Endothelial cell of umbilical vein (primary cell): ENCODE results near the gene CYP4X1. TPM values are rescaled to one million over a fixed set of nuclear protein-coding genes. Genes with fewer than 3 reads are reported as not detected.

ENCODE experiments used
- BruUV-seq: library from RNA; stranded (reverse); fragments of 400-500 nt; replicated peaks from 2 replicates; lab custom pipeline; 2021; lab: Mats Ljungman, UMichigan
- CTCF ChIA-PET: fragments of 300-600, 350-600 bp; sonication (Branson Sonifier 250); formaldehyde crosslinking; loops from one replicate; lab custom pipeline; 2021; ENCODE audit warnings: antibody characterized with exemption, inconsistent platforms; lab: Charles Lee
- POLR2A ChIA-PET: fragments of 300-600, 350-600 bp; sonication (Branson Sonifier 250); formaldehyde crosslinking; loops from one replicate; lab custom pipeline; 2021; ENCODE audit warnings: antibody characterized with exemption, inconsistent platforms; lab: Charles Lee
- DNase-seq: peaks from one replicate; pipeline ENCODE4 v3.0.0-alpha.2; 2011; ENCODE audit warnings: low read depth, low spot score
- FAIRE-seq: peaks from 2 replicates; lab custom pipeline; 2011; peaks lifted over from hg19 to GRCh38; lab: Jason Lieb, UNC
- H2AFZ ChIP-seq: 2 replicates; pipeline ENCODE4 v1.6.0; 2012; ENCODE audit warnings: low read depth, low read length, control low read depth, inconsistent platforms
- H3K27ac ChIP-seq: 2 replicates; pipeline ENCODE4 v1.5.1; 2011; ENCODE audit warnings: low read depth, mild to moderate bottlenecking, control low read depth, low read length, moderate library complexity; ENCODE audit not compliant: insufficient read depth
- H3K27me3 ChIP-seq, 2 experiments: 2 replicates each; pipeline versions ENCODE4 v1.6.0 to v1.6.1; 2011; ENCODE audit warnings: low read length in 2 of 2, mixed read lengths in 1 of 2; ENCODE audit not compliant: control insufficient read depth in 2 of 2, insufficient read depth in 2 of 2
- H3K36me3 ChIP-seq, 2 experiments: 2 replicates in 1 of 2; 3 replicates in 1 of 2; pipeline ENCODE4 v1.5.1; 2011; ENCODE audit warnings: low read length in 2 of 2, mild to moderate bottlenecking in 1 of 2, moderate library complexity in 1 of 2; ENCODE audit not compliant: control insufficient read depth in 2 of 2, insufficient read depth in 2 of 2; ENCODE audit errors: extremely low read depth in 1 of 2
- H3K4me1 ChIP-seq: 3 replicates; pipeline ENCODE4 v1.5.1; 2011; ENCODE audit warnings: mild to moderate bottlenecking, low read length; ENCODE audit not compliant: control insufficient read depth, insufficient read depth; ENCODE audit errors: extremely low read depth
- H3K4me2 ChIP-seq: 2 replicates; pipeline ENCODE4 v1.6.1; 2011; ENCODE audit warnings: low read length, control low read depth, mixed read lengths; ENCODE audit not compliant: insufficient read depth
- H3K4me3 ChIP-seq, 3 experiments: fragments of 200-600 bp in 1 of 3; sonication (generic), shearing (Covaris generic) in 1 of 3; replicated peaks in 1 of 3; 2 replicates each; pipeline ENCODE4 v1.5.1; 2011 to 2016; ENCODE audit warnings: control low read depth in 3 of 3, low read length in 3 of 3, mild to moderate bottlenecking in 2 of 3, inconsistent platforms in 1 of 3, low read depth in 1 of 3, moderate library complexity in 1 of 3; ENCODE audit not compliant: insufficient read depth in 1 of 3
- H3K79me2 ChIP-seq: 2 replicates; pipeline ENCODE4 v1.6.0; 2012; ENCODE audit warnings: low read length, inconsistent platforms; ENCODE audit not compliant: control insufficient read depth, insufficient read depth
- H3K9ac ChIP-seq: replicated peaks from 2 replicates; pipeline ENCODE3; 2011; ENCODE audit warnings: low read length, control low read depth; ENCODE audit not compliant: insufficient read depth; ENCODE audit errors: extremely low read depth
- H3K9me1 ChIP-seq: replicated peaks from 3 replicates; pipeline ENCODE4 v1.6.0; 2011; ENCODE audit warnings: mild to moderate bottlenecking, low read length; ENCODE audit not compliant: control insufficient read depth, insufficient read depth; ENCODE audit errors: extremely low read depth
- H3K9me3 ChIP-seq: replicated peaks from 2 replicates; pipeline ENCODE4 v1.5.1; 2012; ENCODE audit warnings: low read length, inconsistent platforms; ENCODE audit not compliant: control insufficient read depth, insufficient read depth
- H4K20me1 ChIP-seq: replicated peaks from 2 replicates; pipeline ENCODE3; 2011; ENCODE audit warnings: mild to moderate bottlenecking, low read length; ENCODE audit not compliant: control insufficient read depth, insufficient read depth; ENCODE audit errors: extremely low read depth
- EZH2 ChIP-seq: IDR thresholded peaks from 2 replicates; pipeline ENCODE4 v1.6.1; 2012; ENCODE audit warnings: borderline replicate concordance, low read depth, mild to moderate bottlenecking, moderate library complexity, low read length, inconsistent platforms; ENCODE audit not compliant: severe bottlenecking
- FOS ChIP-seq: IDR thresholded peaks from 2 replicates; pipeline ENCODE4 v1.6.1; 2011; ENCODE audit warnings: mild to moderate bottlenecking, low read length, moderate library complexity, borderline replicate concordance; ENCODE audit not compliant: insufficient read depth
- GATA2 ChIP-seq: IDR thresholded peaks from 2 replicates; pipeline ENCODE4 v1.7.0; 2011; ENCODE audit warnings: low read depth, mild to moderate bottlenecking, moderate library complexity, mixed read lengths, low read length; ENCODE audit not compliant: insufficient read length, insufficient read depth
- JUN ChIP-seq: IDR thresholded peaks from 2 replicates; pipeline ENCODE4 v1.6.1; 2011; ENCODE audit warnings: borderline replicate concordance, low read depth; ENCODE audit not compliant: insufficient read length, insufficient read depth
- MYC ChIP-seq: IDR thresholded peaks from one replicate; pipeline ENCODE4 v1.6.1; 2011; ENCODE audit warnings: mild to moderate bottlenecking, low read depth, low read length
- POLR2A ChIP-seq: IDR thresholded peaks from 2 replicates; pipeline ENCODE4 v1.6.1; 2012; ENCODE audit warnings: low read depth, mild to moderate bottlenecking, control low read depth, low read length
- POLR2AphosphoS5 ChIP-seq: IDR thresholded peaks from 2 replicates; pipeline ENCODE4 v1.6.1; 2012; ENCODE audit warnings: low read depth, mild to moderate bottlenecking, control low read depth, low read length, moderate library complexity; ENCODE audit not compliant: insufficient read depth
- dilution Hi-C: fragments of 300-500 bp; cut with MboI; formaldehyde crosslinking; loops from one replicate; pipeline ENCODE4 v1.15.0; 2019; ENCODE audit warnings: low sequenced_read_pairs; ENCODE audit not compliant: extremely low pct_ligation_motif_present
- intact Hi-C: fragments of 100-400 bp; cut with micrococcal nuclease; formaldehyde crosslinking; loops from one replicate; pipeline ENCODE4 v1.10.0; 2022
- polyA plus RNA-seq, 4 experiments: library from polyadenylated mRNA; depleted of rRNA in 3 of 4; stranded (reverse) in 3 of 4; unstranded in 1 of 4; fragments of >200 nt; gene quantifications; 2 replicates each; pipeline versions ENCODE4 v1.2.1 to v1.2.3, GENCODE V29; 2011 to 2012; ENCODE audit warnings: missing spikeins in 1 of 4
- total RNA-seq: library from RNA; stranded (reverse); gene quantifications from 2 replicates; pipeline ENCODE4 v1.2.3, GENCODE V29; 2021
- TF ChIP-seq, protein P1 (sequence below): IDR thresholded peaks from 2 replicates; pipeline ENCODE4 v1.6.1; 2011; ENCODE audit not compliant: insufficient read depth, insufficient read length
- TF ChIP-seq, protein P2 (sequence below), 2 donors: IDR thresholded peaks; 1 replicate in 1 of 2; 2 replicates in 1 of 2; pipeline ENCODE4 v1.5.1; 2011; ENCODE audit warnings: low read length in 2 of 2, mild to moderate bottlenecking in 2 of 2, moderate library complexity in 2 of 2, control low read depth in 1 of 2, inconsistent platforms in 1 of 2, low read depth in 1 of 2; ENCODE audit not compliant: insufficient read depth in 1 of 2; ENCODE audit errors: extremely low read depth in 1 of 2

CYP4X1 gene
- total and polyA plus RNA-seq, 2 donors (not counting 3 experiments of a cell fraction or from before 2014, with no cell fraction given) = 2.4 to 3.7 TPM

DNA sequence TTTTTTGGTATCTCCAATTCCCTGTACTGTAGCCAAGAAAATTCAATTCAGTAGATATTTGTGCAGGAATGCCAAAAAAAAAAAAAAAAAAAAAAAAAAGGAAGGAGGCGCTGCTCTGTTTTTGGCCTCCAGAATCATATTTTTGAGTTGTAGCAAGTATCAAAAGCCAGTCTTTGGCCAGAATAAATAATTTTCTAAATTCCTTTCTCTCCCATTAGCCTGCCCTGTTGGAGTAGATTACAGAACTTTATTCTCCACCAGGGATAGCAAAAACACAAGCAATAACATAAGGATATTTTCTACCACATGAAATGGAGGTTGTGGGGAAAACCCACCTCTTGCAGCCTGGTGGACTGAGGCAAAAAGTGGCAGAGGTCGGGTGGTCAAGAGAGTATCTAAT, 2.4 kb upstream of the CYP4X1 start:
- H3K27ac ChIP-seq = no peak overlapping the region
- TF ChIP-seq GATA2 = no peak
- no peak for TF ChIP-seq EZH2
- TF ChIP-seq, protein P1, sequence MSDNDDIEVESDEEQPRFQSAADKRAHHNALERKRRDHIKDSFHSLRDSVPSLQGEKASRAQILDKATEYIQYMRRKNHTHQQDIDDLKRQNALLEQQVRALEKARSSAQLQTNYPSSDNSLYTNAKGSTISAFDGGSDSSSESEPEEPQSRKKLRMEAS = no peak
- TF ChIP-seq POLR2A = no peak
- no TSS peak for BruUV-seq
- FAIRE-seq (no peak), DNase-seq (no peak)
- no peaks in the 10 kb centered on the region for H3K9me1 ChIP-seq
- no peaks in the 10 kb centered on the region for H3K36me3 ChIP-seq
- POLR2A ChIA-PET = no interaction called here
- H3K9ac ChIP-seq = no peak overlapping the region
- H3K4me2 ChIP-seq = no peak overlapping the region
- intact Hi-C loops (no loop called here), dilution Hi-C loops (no loop called here)
- CTCF ChIA-PET = no interaction called here
- no peaks in the 10 kb centered on the region for H3K27me3 ChIP-seq
- H3K4me1 ChIP-seq = peaks cover 12% of the 10 kb centered on the region
- no peaks in the 10 kb centered on the region for H3K79me2 ChIP-seq
- H3K4me3 ChIP-seq = no peak overlapping the region
- no peak overlapping the region for H2AFZ ChIP-seq
- H3K9me3 ChIP-seq = no peaks in the 10 kb centered on the region
- no peaks in the 10 kb centered on the region for H4K20me1 ChIP-seq

DNA sequence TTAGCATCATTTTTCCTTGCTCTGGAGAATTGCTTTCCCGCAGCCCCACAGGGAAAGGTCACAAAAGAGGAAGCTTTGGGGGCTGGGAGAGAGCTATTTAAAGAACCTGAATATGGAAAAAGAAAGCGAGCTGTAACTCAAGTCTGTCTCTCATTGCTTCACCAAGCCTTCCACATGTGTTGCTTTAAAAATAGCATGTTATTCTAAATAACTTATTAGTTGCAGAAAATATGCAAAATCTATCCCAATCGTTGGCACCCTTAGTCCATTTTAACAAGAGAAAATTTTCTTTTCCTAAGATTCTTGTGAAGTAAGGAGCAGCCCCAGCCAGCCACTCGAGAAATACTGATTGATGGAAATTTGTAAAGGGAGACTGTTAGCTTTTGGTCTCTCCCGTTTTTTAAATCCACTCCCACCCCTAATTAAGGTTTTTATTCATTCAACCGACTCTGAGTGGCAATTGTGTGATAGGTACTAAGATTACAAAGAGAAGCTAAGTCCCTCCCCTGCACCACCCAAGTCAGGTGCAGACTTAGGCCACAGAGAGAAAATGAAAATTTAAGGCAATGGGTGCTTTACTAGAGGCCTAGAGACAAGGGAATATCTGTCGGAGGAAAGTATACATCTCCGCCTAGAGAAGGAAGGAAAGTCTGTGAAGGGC, 802 bp downstream of the CYP4X1 start:
- Histone ChIP-seq H3K9ac (no peak overlapping the region), H3K4me3 (peak overlapping the region in 2 of 3 experiments; percentile 23 to 32), H3K4me2 (peak overlapping the region; percentile 57), H2AFZ (peak overlapping the region; percentile 53), H3K79me2 (no peaks in the 10 kb centered on the region), H3K9me1 (no peaks in the 10 kb centered on the region), H3K4me1 (peaks cover 14% of the 10 kb centered on the region), H3K27ac (no peak overlapping the region), H3K27me3 (no peaks in the 10 kb centered on the region), H3K9me3 (no peaks in the 10 kb centered on the region), H4K20me1 (no peaks in the 10 kb centered on the region), H3K36me3 (no peaks in the 10 kb centered on the region)
- dilution Hi-C loops = no loop called here
- no TSS peak for BruUV-seq
- peak; percentile 24 for DNase-seq
- ChIA-PET POLR2A (no interaction called here), CTCF (interaction anchor here (0.9 to 1.4 kb wide), 5 partner anchors 11 to 154 kb away, joined by 3 read pairs; no protein-coding TSS in a partner anchor)
- FAIRE-seq = no peak
- TF ChIP-seq MYC (no peak), JUN (no peak), POLR2AphosphoS5 (no peak), POLR2A (no peak), GATA2 (no peak), EZH2 (no peak), FOS (no peak)
- TF ChIP-seq, protein P2, sequence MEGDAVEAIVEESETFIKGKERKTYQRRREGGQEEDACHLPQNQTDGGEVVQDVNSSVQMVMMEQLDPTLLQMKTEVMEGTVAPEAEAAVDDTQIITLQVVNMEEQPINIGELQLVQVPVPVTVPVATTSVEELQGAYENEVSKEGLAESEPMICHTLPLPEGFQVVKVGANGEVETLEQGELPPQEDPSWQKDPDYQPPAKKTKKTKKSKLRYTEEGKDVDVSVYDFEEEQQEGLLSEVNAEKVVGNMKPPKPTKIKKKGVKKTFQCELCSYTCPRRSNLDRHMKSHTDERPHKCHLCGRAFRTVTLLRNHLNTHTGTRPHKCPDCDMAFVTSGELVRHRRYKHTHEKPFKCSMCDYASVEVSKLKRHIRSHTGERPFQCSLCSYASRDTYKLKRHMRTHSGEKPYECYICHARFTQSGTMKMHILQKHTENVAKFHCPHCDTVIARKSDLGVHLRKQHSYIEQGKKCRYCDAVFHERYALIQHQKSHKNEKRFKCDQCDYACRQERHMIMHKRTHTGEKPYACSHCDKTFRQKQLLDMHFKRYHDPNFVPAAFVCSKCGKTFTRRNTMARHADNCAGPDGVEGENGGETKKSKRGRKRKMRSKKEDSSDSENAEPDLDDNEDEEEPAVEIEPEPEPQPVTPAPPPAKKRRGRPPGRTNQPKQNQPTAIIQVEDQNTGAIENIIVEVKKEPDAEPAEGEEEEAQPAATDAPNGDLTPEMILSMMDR (IDR thresholded peaks at IDR 0.05; ENCODE audit: extremely low read depth in 1 of 2, insufficient read depth in 1 of 2, low read depth in 1 of 2, low read length in 2 of 2) = no peak
- TF ChIP-seq, protein P1 = no peak
- intact Hi-C loops = no loop called here
